IPS-20b (cell line): ENCODE results near the gene TP53RK.

ENCODE experiments used
- H3K27ac ChIP-seq: one replicate; pipeline ENCODE4 v1.5.1; 2013; ENCODE audit warnings: low read length
- H3K27me3 ChIP-seq: 2 replicates; pipeline ENCODE4 v1.6.1; 2013; ENCODE audit warnings: mild to moderate bottlenecking, low read length, inconsistent platforms; ENCODE audit not compliant: insufficient read depth
- H3K36me3 ChIP-seq: 2 replicates; pipeline ENCODE4 v1.6.1; 2013; ENCODE audit warnings: low read depth, mild to moderate bottlenecking, inconsistent platforms, low read length, moderate library complexity; ENCODE audit not compliant: insufficient read depth
- H3K4me1 ChIP-seq: 2 replicates; pipeline ENCODE4 v1.6.1; 2013; ENCODE audit warnings: mild to moderate bottlenecking, control low read depth, inconsistent platforms, low read length, moderate library complexity; ENCODE audit not compliant: insufficient read depth
- H3K4me3 ChIP-seq: 2 replicates; pipeline ENCODE4 v1.5.1; 2013; ENCODE audit warnings: mild to moderate bottlenecking, low read length, inconsistent platforms
- H3K9ac ChIP-seq: 2 replicates; pipeline ENCODE4 v1.6.1; 2013; ENCODE audit warnings: low read depth, mild to moderate bottlenecking, inconsistent platforms, low read length, moderate library complexity
- H3K9me3 ChIP-seq: 2 replicates; pipeline ENCODE4 v1.6.1; 2013; ENCODE audit warnings: mild to moderate bottlenecking, low read depth, low read length, inconsistent platforms; ENCODE audit not compliant: insufficient read depth

The TP53RK gene

DNA sequence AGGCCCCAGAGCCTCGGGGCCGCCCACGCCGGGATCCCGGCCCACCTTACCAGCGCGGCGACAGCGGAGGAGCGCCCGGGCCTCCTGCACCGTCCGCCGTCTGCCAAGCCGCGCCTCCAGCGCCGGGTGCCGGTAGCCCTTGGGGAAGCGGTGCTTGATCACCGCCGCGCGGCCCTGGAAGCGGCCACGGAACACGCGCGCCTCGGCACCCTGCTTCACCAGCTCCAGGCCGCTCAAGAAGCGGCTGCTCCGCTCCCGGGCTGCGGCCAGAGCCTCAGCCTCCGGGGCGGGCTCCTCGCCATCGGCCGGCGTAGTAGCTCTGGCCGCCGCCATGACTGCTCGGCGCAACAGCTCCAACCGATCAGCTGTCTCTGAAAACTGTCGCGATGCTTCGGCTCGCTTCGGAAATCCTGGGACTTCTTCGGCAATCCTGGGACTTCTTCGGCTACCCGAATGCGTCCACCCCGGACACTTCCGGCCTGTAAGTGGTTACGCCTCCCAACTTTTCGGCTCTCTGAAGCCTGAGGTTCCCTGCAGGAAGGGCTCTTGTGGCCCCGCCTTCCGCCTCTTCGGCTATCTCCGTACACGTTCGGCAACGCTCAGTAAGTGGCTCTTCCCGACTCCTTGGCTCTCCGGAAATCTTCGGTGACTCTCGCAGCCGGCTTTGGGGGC, at the start of gene TP53RK:
Gene TP53RK, minus strand, starts transcription at position 363 of the 672 bp plus-strand sequence. Its CDS starts 30 bp downstream, at position 333.
- Histone ChIP-seq H3K4me3 (peak within 1 kb of the TSS; percentile 97), H3K27me3 (no peaks in the 10 kb centered on the region), H3K9ac (peak within 1 kb of the TSS; percentile 88), H3K4me1 (peaks cover 12% of the 10 kb centered on the region; the same call in 1 of the 2 replicates), H3K9me3 (no peaks in the 10 kb centered on the region; the same call in 1 of the 2 replicates), H3K27ac (peak within 1 kb of the TSS; percentile 75), H3K36me3 (peaks cover 27% of the 10 kb centered on the region)

GRCh38 chr20:46735436-46735835, 46.2 kb upstream of the TP53RK start:
- Histone ChIP-seq H3K36me3 (no peaks in the 10 kb centered on the region), H3K4me3 (no peak overlapping the region), H3K9ac (no peak overlapping the region), H3K4me1 (no peaks in the 10 kb centered on the region), H3K9me3 (no peaks in the 10 kb centered on the region), H3K27ac (no peak overlapping the region), H3K27me3 (no peaks in the 10 kb centered on the region)

DNA sequence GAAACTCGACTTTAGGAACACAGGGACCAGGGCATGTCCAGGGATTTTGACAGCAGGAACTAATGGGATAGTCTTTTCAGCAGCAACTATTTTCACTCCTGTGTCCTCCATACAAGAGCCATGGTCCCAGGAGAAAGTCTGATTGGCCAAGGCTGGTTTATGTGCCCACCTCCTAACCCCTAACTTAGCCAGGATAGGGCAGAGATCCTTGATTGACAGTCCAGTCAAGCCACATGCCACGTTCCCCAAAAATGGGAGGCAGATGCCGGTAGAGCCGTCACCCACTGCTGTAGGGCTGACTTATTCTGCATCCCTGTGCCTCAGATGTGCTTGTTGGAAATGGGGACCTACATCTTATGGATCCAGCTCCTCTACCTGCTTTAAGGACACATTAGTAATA, 42.5 kb upstream of the TP53RK start:
- H3K4me3 ChIP-seq: no peak overlapping the region
- H3K27me3 ChIP-seq: no peaks in the 10 kb centered on the region
- H3K9me3 ChIP-seq: no peaks in the 10 kb centered on the region
- H3K9ac ChIP-seq: no peak overlapping the region
- H3K36me3 ChIP-seq: no peaks in the 10 kb centered on the region
- no peaks in the 10 kb centered on the region for H3K4me1 ChIP-seq
- no peak overlapping the region for H3K27ac ChIP-seq

DNA sequence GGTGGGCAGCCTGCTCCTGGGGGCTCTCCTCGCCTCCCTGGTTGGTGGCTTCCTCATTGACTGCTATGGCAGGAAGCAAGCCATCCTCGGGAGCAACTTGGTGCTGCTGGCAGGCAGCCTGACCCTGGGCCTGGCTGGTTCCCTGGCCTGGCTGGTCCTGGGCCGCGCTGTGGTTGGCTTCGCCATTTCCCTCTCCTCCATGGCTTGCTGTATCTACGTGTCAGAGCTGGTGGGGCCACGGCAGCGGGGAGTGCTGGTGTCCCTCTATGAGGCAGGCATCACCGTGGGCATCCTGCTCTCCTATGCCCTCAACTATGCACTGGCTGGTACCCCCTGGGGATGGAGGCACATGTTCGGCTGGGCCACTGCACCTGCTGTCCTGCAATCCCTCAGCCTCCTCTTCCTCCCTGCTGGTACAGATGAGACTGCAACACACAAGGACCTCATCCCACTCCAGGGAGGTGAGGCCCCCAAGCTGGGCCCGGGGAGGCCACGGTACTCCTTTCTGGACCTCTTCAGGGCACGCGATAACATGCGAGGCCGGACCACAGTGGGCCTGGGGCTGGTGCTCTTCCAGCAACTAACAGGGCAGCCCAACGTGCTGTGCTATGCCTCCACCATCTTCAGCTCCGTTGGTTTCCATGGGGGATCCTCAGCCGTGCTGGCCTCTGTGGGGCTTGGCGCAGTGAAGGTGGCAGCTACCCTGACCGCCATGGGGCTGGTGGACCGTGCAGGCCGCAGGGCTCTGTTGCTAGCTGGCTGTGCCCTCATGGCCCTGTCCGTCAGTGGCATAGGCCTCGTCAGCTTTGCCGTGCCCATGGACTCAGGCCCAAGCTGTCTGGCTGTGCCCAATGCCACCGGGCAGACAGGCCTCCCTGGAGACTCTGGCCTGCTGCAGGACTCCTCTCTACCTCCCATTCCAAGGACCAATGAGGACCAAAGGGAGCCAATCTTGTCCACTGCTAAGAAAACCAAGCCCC, 36.2 kb upstream of the TP53RK start:
- Histone ChIP-seq H3K9ac (no peak overlapping the region), H3K27me3 (no peaks in the 10 kb centered on the region), H3K4me3 (no peak overlapping the region), H3K4me1 (no peaks in the 10 kb centered on the region), H3K27ac (no peak overlapping the region), H3K36me3 (no peaks in the 10 kb centered on the region), H3K9me3 (peaks cover 4% of the 10 kb centered on the region)

- no peak overlapping the region for H3K27ac ChIP-seq
- H3K36me3 ChIP-seq: peaks cover 6% of the 10 kb centered on the region; the same call in 1 of the 2 replicates
- H3K4me3 ChIP-seq: no peak overlapping the region
- no peaks in the 10 kb centered on the region for H3K27me3 ChIP-seq
- H3K4me1 ChIP-seq: no peaks in the 10 kb centered on the region
- H3K9me3 ChIP-seq: peaks cover 12% of the 10 kb centered on the region
- no peak overlapping the region for H3K9ac ChIP-seq
Measured at GRCh38 chr20:46724343-46724959, 35.2 kb upstream of the TP53RK start.

DNA sequence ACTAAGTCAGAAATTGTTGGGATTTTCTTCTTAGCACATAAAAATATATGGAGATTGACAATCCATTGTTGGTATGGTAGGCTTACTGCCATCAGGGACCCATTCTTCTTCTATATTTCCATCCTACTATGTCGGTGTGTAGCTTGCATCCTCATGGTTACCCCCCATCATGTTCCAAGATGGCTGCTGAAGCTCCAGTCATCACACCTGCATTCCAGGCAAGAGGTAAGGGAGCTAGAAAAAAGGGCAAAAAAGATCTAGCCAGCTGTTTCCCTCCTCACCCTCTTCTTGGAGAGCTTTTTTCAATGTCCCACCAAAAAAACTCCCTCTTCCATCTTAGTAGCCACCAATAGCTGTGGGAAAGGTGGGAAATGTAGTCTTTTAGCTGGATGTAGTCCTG, 33.8 kb upstream of the TP53RK start:
- H3K9me3 ChIP-seq: peaks cover 12% of the 10 kb centered on the region
- H3K4me1 ChIP-seq: no peaks in the 10 kb centered on the region
- H3K36me3 ChIP-seq: peaks cover 6% of the 10 kb centered on the region; the same call in 1 of the 2 replicates
- no peak overlapping the region for H3K4me3 ChIP-seq
- no peak overlapping the region for H3K27ac ChIP-seq
- H3K27me3 ChIP-seq: no peaks in the 10 kb centered on the region
- H3K9ac ChIP-seq: no peak overlapping the region

DNA sequence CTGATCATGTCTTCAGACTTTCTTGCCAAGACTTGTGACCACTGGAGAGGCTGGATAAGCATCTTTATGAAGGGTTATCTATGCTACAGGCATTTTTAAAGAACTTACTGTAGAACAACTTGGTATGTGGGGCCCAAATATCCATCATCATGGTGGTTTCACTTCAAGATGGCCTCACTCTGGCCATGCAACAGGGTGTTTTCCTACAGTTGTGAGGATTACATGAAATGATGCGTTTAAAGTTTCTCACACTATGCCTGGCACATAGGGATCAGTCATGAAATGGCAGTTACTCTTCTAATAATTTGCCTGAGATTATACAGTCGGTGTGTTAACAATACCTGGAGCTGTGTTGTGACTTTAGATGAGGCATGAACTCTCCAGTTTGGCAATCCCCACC, 33.2 kb upstream of the TP53RK start:
- Histone ChIP-seq H3K9ac (no peak overlapping the region), H3K9me3 (peaks cover 12% of the 10 kb centered on the region), H3K4me3 (no peak overlapping the region), H3K4me1 (no peaks in the 10 kb centered on the region), H3K27me3 (no peaks in the 10 kb centered on the region), H3K36me3 (peaks cover 6% of the 10 kb centered on the region; the same call in 1 of the 2 replicates), H3K27ac (no peak overlapping the region)

- H3K4me3 ChIP-seq: no peak overlapping the region
- H3K27me3 ChIP-seq: no peaks in the 10 kb centered on the region
- H3K27ac ChIP-seq: no peak overlapping the region
- peaks cover 6% of the 10 kb centered on the region; the same call in 1 of the 2 replicates for H3K36me3 ChIP-seq
- no peak overlapping the region for H3K9ac ChIP-seq
- H3K4me1 ChIP-seq: no peaks in the 10 kb centered on the region
- H3K9me3 ChIP-seq: peaks cover 12% of the 10 kb centered on the region
Measured at GRCh38 chr20:46721476-46721875, 32.2 kb upstream of the TP53RK start.

GRCh38 chr20:46720776-46721425, 31.7 kb upstream of the TP53RK start:
- Histone ChIP-seq H3K4me3 (no peak overlapping the region), H3K36me3 (peaks cover 6% of the 10 kb centered on the region; the same call in 1 of the 2 replicates), H3K27ac (no peak overlapping the region), H3K9ac (no peak overlapping the region), H3K27me3 (no peaks in the 10 kb centered on the region), H3K9me3 (peaks cover 12% of the 10 kb centered on the region), H3K4me1 (no peaks in the 10 kb centered on the region)

DNA sequence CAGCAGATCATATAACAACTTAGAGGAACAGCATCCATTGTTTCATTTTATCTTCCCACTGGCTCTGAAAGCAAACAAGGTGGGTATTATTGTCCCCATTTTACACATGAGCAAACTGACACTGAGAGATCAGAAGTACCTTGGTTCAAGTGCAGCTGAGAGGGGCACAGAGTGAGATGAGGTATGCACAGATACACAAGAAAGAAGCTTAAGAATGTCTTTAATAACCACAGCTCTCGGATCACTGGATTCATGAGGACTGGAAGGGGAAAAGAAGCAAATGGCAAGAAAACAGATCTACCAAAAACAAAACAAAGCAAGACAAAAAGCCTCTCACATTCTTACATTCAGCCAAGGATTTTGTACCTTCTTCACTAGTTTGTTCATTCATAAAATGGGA, 30.8 kb upstream of the TP53RK start:
- Histone ChIP-seq H3K9me3 (peaks cover 12% of the 10 kb centered on the region), H3K36me3 (peaks cover 6% of the 10 kb centered on the region; the same call in 1 of the 2 replicates), H3K4me3 (no peak overlapping the region), H3K9ac (no peak overlapping the region), H3K27me3 (no peaks in the 10 kb centered on the region), H3K27ac (no peak overlapping the region), H3K4me1 (peaks cover 7% of the 10 kb centered on the region)
